ENCODE measurements around the gene SOX21. TPM values are rescaled to one million over a fixed set of nuclear protein-coding genes. Genes with fewer than 3 reads are reported as not detected.

The SOX21 gene
- total RNA-seq, 2 donors from 2014 or later: not detected

DNA sequence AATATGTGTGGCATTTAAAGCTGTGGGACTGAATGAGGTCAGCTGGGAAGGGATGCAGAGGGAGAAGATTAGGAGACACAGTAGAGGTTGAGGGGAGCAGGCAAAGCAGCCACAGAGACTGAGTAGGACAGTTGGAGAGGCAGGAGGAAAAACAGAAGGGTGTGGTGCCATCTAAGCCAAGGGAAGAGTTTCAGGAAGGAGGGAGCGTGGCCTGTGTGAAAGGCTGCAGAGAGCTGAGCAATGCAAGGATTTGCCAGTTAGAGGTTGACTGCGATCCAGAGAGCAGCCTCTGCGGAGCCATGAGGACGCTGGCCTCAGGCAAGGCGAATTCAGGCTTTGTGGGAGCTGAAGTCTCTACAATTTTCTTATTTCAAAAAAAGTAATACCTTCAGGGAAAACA lies 28.9 kb downstream of the SOX21 start:
- Mint-ChIP-seq H3K4me3 (no peak overlapping the region), H3K27ac (no peak overlapping the region), H3K36me3 (ENCODE audit: insufficient read depth in 2 of 2) (no peaks in the 10 kb centered on the region), H3K9me3 (no peaks in the 10 kb centered on the region), H3K4me1 (ENCODE audit: low read depth) (no peaks in the 10 kb centered on the region), H3K27me3 (ENCODE audit: low read depth) (peaks cover 43% of the 10 kb centered on the region)
- DNase-seq: no peak
- no peak for ATAC-seq (replicated peaks in 1 of 2)

GRCh38 chr13:94682229-94682628 lies 30.1 kb downstream of the SOX21 start:
- peaks cover 43% of the 10 kb centered on the region for H3K27me3 Mint-ChIP-seq (ENCODE audit: low read depth)
- no peaks in the 10 kb centered on the region for H3K9me3 Mint-ChIP-seq
- no peak for ATAC-seq (replicated peaks in 1 of 2)
- H3K4me1 Mint-ChIP-seq (ENCODE audit: low read depth): no peaks in the 10 kb centered on the region
- no peak overlapping the region for H3K4me3 Mint-ChIP-seq
- H3K27ac Mint-ChIP-seq: no peak overlapping the region
- no peak for DNase-seq
- H3K36me3 Mint-ChIP-seq (ENCODE audit: insufficient read depth in 2 of 2): no peaks in the 10 kb centered on the region

- ATAC-seq (replicated peaks in 1 of 2): no peak
- Mint-ChIP-seq H3K36me3 (ENCODE audit: insufficient read depth in 2 of 2) (no peaks in the 10 kb centered on the region), H3K27me3 (ENCODE audit: low read depth) (peaks cover 58% of the 10 kb centered on the region), H3K4me3 (no peak overlapping the region), H3K27ac (no peak overlapping the region), H3K4me1 (ENCODE audit: low read depth) (no peaks in the 10 kb centered on the region), H3K9me3 (no peaks in the 10 kb centered on the region)
- DNase-seq: no peak
Observed at GRCh38 chr13:94679614-94680013, 32.7 kb downstream of the SOX21 start.

GRCh38 chr13:94678845-94679244 lies 33.5 kb downstream of the SOX21 start:
- Mint-ChIP-seq H3K4me1 (ENCODE audit: low read depth) (no peaks in the 10 kb centered on the region), H3K9me3 (no peaks in the 10 kb centered on the region), H3K27me3 (ENCODE audit: low read depth) (peaks cover 58% of the 10 kb centered on the region), H3K36me3 (ENCODE audit: insufficient read depth in 2 of 2) (no peaks in the 10 kb centered on the region), H3K27ac (no peak overlapping the region), H3K4me3 (no peak overlapping the region)
- DNase-seq (no peak), ATAC-seq (replicated peaks in 1 of 2) (no peak)

GRCh38 chr13:94677799-94678198 lies 34.5 kb downstream of the SOX21 start:
- DNase-seq (no peak), ATAC-seq (replicated peaks in 1 of 2) (no peak)
- Mint-ChIP-seq H3K4me1 (ENCODE audit: low read depth) (no peaks in the 10 kb centered on the region), H3K4me3 (no peak overlapping the region), H3K36me3 (ENCODE audit: insufficient read depth in 2 of 2) (no peaks in the 10 kb centered on the region), H3K9me3 (no peaks in the 10 kb centered on the region), H3K27me3 (ENCODE audit: low read depth) (peaks cover 49% of the 10 kb centered on the region), H3K27ac (no peak overlapping the region)

DNA sequence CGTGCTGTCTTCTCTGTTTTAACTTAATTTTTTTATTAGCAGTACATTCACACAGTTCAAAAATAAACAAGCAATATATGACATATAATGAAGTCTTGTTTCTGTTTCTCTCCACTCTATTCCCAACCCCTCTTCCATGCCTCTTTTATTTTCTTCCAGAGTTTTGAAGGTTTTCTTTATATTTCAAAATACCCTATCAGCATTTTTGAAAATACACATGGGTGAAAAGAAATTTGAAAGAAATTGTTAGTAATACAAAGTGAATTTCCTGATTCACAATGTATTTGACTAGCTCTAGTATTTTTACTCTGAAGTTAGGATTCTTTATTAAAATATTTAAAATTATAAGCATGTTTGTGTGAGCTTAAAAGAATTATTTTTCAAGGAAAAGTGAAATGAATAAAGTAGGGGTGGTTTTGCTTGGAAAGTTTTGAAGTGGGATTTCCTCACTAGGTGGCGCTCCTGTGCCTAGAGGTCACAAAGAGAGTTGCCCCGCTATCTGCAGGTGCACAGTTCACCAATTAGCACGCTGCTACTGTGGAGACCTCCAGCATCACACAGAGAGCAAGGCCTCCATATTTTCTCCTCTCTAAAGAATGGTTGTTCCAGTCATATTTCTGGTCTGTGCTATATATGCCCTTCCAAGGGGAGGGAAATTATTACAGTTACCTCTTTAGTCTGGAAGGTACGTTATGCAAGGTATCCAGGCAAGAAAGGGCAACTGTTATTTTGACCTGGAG lies 37.6 kb downstream of the SOX21 start:
- DNase-seq (peak; percentile 58 to 60), ATAC-seq (replicated peaks in 1 of 2) (peak; percentile 50 to 51)
- Mint-ChIP-seq H3K9me3 (no peaks in the 10 kb centered on the region), H3K4me3 (no peak overlapping the region), H3K27ac (no peak overlapping the region), H3K27me3 (ENCODE audit: low read depth) (peaks cover 32% of the 10 kb centered on the region), H3K36me3 (ENCODE audit: insufficient read depth in 2 of 2) (peaks cover 2 to 5% of the 10 kb centered on the region in 2 donors), H3K4me1 (ENCODE audit: low read depth) (no peaks in the 10 kb centered on the region)

- peaks cover 5% of the 10 kb centered on the region for H3K4me1 Mint-ChIP-seq (ENCODE audit: low read depth)
- peaks cover 24% of the 10 kb centered on the region for H3K27me3 Mint-ChIP-seq (ENCODE audit: low read depth)
- no peak overlapping the region for H3K27ac Mint-ChIP-seq
- DNase-seq (no peak), ATAC-seq (replicated peaks in 1 of 2) (no peak)
- no peaks in the 10 kb centered on the region for H3K9me3 Mint-ChIP-seq
- peaks cover 2 to 5% of the 10 kb centered on the region in 2 donors for H3K36me3 Mint-ChIP-seq (ENCODE audit: insufficient read depth in 2 of 2)
- H3K4me3 Mint-ChIP-seq: no peak overlapping the region
Observed at GRCh38 chr13:94673851-94674250, 38.5 kb downstream of the SOX21 start.

- peak in 1 of 2 donors; percentile 60 for ATAC-seq (replicated peaks in 1 of 2)
Observed at GRCh38 chr13:94672400-94672799, 39.9 kb downstream of the SOX21 start.

DNA sequence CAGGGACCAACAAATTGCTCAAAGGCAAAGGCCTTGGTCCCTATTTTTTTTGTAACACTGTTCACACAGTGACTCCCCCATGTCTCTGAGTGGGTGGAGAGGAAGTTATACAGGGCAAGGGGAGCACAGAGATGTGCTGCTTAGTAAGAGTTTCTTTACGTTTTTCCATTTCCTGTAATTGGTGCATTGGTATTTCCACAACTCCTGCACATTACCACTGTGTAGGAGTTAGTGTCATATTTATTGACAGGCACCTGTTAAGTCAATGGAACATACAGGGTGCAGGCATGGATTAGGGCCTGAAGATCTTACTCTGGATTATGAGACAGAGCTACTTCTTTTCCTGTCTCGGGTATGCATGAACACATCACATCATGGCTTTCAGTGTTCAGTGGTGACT lies 45.2 kb downstream of the SOX21 start:
- H3K27me3 Mint-ChIP-seq (ENCODE audit: low read depth): peaks cover 21% of the 10 kb centered on the region
- H3K4me1 Mint-ChIP-seq (ENCODE audit: low read depth): peaks cover 46% of the 10 kb centered on the region
- peak; percentile 18 to 31 for DNase-seq
- peak overlapping the region; percentile 39 for H3K27ac Mint-ChIP-seq
- H3K9me3 Mint-ChIP-seq: peaks cover 2 to 4% of the 10 kb centered on the region in 2 donors
- peaks cover 10 to 13% of the 10 kb centered on the region in 2 donors for H3K36me3 Mint-ChIP-seq (ENCODE audit: insufficient read depth in 2 of 2)
- H3K4me3 Mint-ChIP-seq: peak overlapping the region; percentile 12 to 53
- ATAC-seq (replicated peaks in 1 of 2): peak; percentile 89 to 90

More at GRCh38 chr13:94672400-94672799, 39.9 kb downstream of the SOX21 start:
- Mint-ChIP-seq H3K4me1 (ENCODE audit: low read depth) (peaks cover 19% of the 10 kb centered on the region), H3K27ac (no peak overlapping the region), H3K27me3 (ENCODE audit: low read depth) (peaks cover 17% of the 10 kb centered on the region), H3K4me3 (no peak overlapping the region), H3K9me3 (peaks cover 2 to 4% of the 10 kb centered on the region in 2 donors), H3K36me3 (ENCODE audit: insufficient read depth in 2 of 2) (peaks cover 10% of the 10 kb centered on the region in 2 donors)
- no peak for DNase-seq

DNA sequence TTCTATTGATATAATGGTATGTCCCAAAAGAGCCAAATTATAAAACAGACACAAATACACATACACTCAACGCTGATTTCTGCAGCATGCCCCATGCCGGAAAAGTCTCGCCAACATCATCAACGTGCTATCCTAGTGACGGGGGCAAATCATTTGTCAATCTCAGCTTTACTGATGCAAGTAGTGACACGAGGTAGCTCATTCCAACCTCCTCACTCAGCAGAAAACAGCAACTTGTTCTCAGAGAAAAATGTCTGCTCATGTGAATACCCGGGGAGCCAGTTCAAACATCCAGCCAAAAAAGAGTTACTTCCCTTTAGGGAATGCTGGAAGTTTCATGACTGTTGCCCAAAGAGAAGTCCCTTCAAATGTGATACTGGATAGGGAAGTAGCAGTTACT lies 46.3 kb downstream of the SOX21 start:
- Mint-ChIP-seq H3K4me1 (ENCODE audit: low read depth) (peaks cover 52% of the 10 kb centered on the region), H3K27me3 (ENCODE audit: low read depth) (peaks cover 33% of the 10 kb centered on the region), H3K27ac (no peak overlapping the region), H3K9me3 (peaks cover 2 to 4% of the 10 kb centered on the region in 2 donors), H3K36me3 (ENCODE audit: insufficient read depth in 2 of 2) (peaks cover 10 to 13% of the 10 kb centered on the region in 2 donors), H3K4me3 (no peak overlapping the region)
- ATAC-seq (replicated peaks in 1 of 2) (no peak), DNase-seq (no peak)

GRCh38 chr13:94664889-94665288 lies 47.5 kb downstream of the SOX21 start:
- DNase-seq (no peak), ATAC-seq (replicated peaks in 1 of 2) (no peak)
- Mint-ChIP-seq H3K36me3 (ENCODE audit: insufficient read depth in 2 of 2) (peaks cover 9% of the 10 kb centered on the region in 2 donors), H3K4me1 (ENCODE audit: low read depth) (peaks cover 59% of the 10 kb centered on the region), H3K27ac (no peak overlapping the region), H3K27me3 (ENCODE audit: low read depth) (peaks cover 36% of the 10 kb centered on the region), H3K9me3 (peaks cover 2 to 4% of the 10 kb centered on the region in 2 donors), H3K4me3 (no peak overlapping the region)

DNA sequence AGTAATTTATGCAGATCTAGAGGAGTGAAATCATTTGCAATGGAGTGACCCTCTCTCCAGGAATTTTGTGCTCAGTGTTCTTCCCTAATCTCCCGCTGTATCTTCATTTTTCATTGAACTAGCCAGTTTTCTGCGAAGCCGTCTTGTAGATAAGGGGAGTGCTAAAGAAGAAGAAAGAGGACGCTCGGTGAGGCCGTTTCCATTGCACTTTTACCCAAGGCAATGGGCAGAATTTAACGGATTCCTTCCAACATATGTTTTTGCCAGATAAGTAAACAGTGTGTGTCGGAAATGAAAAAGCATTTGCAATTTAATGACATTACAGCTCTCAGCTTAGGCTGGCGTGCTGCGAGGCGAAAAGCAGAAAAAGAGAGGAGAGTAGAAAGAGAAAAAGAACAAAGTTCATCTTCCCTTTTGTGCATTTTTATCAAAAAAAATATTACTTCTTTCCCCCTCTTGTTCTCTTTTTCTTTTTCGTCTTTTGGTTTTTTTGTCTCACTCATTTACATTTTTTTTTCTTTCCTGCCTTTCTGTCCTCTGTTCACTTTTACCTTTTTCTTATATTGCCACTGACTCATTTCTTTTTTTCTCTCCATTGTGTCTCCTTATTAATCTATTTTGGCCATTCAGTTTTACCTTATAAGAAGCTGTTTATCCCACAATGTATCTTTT lies 49.9 kb downstream of the SOX21 start:
- Mint-ChIP-seq H3K36me3 (ENCODE audit: insufficient read depth in 2 of 2) (peaks cover under 1 to 4% of the 10 kb centered on the region in 2 donors), H3K9me3 (no peaks in the 10 kb centered on the region), H3K27me3 (ENCODE audit: low read depth) (peaks cover 49% of the 10 kb centered on the region), H3K27ac (no peak overlapping the region), H3K4me3 (peak overlapping the region; percentile 2 to 41), H3K4me1 (ENCODE audit: low read depth) (peaks cover 40% of the 10 kb centered on the region)
- DNase-seq (no peak), ATAC-seq (replicated peaks in 1 of 2) (no peak)

DNA sequence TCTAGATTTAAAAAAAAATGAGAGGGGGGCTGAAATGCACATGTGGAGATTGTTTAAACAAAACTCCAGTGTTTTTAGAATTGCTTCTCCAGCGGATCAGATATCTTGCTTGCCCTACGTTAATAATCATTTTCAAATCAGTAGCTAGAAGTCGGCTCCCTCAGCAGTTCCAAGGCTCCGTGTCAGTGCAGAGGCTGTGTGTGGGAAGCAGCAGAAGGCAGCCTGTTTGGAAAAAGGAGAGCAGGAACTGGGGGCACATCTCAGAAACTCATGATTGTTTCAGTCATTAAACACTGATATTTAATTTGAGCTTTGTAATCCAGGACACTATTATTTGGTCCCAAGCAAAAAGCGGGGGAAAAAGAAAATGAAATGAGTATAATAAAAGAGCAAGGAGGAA lies 50.9 kb downstream of the SOX21 start:
- Mint-ChIP-seq H3K4me1 (ENCODE audit: low read depth) (peaks cover 39% of the 10 kb centered on the region), H3K27ac (no peak overlapping the region), H3K4me3 (no peak overlapping the region), H3K36me3 (ENCODE audit: insufficient read depth in 2 of 2) (no peaks in the 10 kb centered on the region), H3K9me3 (no peaks in the 10 kb centered on the region), H3K27me3 (ENCODE audit: low read depth) (peaks cover 49% of the 10 kb centered on the region)
- no peak for ATAC-seq (replicated peaks in 1 of 2)
- DNase-seq: no peak
